ENCODE measurements around the gene MYO1F.

- TF ChIP-seq EP300 (IDR thresholded peaks at IDR 0.05), result no peak
- TF ChIP-seq, protein P1, sequence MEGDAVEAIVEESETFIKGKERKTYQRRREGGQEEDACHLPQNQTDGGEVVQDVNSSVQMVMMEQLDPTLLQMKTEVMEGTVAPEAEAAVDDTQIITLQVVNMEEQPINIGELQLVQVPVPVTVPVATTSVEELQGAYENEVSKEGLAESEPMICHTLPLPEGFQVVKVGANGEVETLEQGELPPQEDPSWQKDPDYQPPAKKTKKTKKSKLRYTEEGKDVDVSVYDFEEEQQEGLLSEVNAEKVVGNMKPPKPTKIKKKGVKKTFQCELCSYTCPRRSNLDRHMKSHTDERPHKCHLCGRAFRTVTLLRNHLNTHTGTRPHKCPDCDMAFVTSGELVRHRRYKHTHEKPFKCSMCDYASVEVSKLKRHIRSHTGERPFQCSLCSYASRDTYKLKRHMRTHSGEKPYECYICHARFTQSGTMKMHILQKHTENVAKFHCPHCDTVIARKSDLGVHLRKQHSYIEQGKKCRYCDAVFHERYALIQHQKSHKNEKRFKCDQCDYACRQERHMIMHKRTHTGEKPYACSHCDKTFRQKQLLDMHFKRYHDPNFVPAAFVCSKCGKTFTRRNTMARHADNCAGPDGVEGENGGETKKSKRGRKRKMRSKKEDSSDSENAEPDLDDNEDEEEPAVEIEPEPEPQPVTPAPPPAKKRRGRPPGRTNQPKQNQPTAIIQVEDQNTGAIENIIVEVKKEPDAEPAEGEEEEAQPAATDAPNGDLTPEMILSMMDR (IDR thresholded peaks at IDR 0.05), result no peak
Measured at GRCh38 chr19:8610936-8611300, 33.7 kb upstream of the MYO1F start.
